CD4-positive, alpha-beta T cell treated with Interleukin-21 for 1 hour (primary cell): ENCODE data around the gene FBXO27.
A peak's percentile ranks its signal among the peaks of the same experiment; 100 is the strongest.

Experiments
- DNase-seq: peaks from one replicate; pipeline ENCODE4 v3.0.0-alpha.2; 2020

The FBXO27 gene

GRCh38 chr19:39032063-39032918, at the start of gene FBXO27:
Gene FBXO27 (minus strand): TSS chr19:39032549. CDS start chr19:39032227, 322 bp downstream.
- DNase-seq, result no peak

GRCh38 chr19:39080431-39080830, 48.1 kb upstream of the FBXO27 start:
- no peak for DNase-seq

- no peak for DNase-seq
These were observed 46.3 kb upstream of the FBXO27 start for GRCh38 chr19:39078436-39079200.

GRCh38 chr19:39077323-39077722, 45.0 kb upstream of the FBXO27 start:
- no peak for DNase-seq

GRCh38 chr19:39074942-39075341, 42.6 kb upstream of the FBXO27 start:
- DNase-seq, result no peak

- DNase-seq, result no peak
These were observed 41.9 kb upstream of the FBXO27 start for GRCh38 chr19:39074205-39074692.

- DNase-seq, result no peak
These were observed 38.5 kb upstream of the FBXO27 start for GRCh38 chr19:39070888-39071287.

GRCh38 chr19:39068259-39068658, 35.9 kb upstream of the FBXO27 start:
- DNase-seq, result peak; percentile 11

GRCh38 chr19:39067104-39067503, 34.8 kb upstream of the FBXO27 start:
- DNase-seq, result no peak

GRCh38 chr19:39065928-39066327, 33.6 kb upstream of the FBXO27 start:
- no peak for DNase-seq

- DNase-seq, result no peak
These were observed 32.1 kb upstream of the FBXO27 start for GRCh38 chr19:39064405-39064804.

- no peak for DNase-seq
These were observed 27.8 kb upstream of the FBXO27 start for GRCh38 chr19:39060171-39060570.

GRCh38 chr19:39059302-39059701, 27.0 kb upstream of the FBXO27 start:
- DNase-seq, result no peak

- no peak for DNase-seq
These were observed 25.3 kb upstream of the FBXO27 start for GRCh38 chr19:39057615-39058014.

GRCh38 chr19:39054091-39054470, 21.7 kb upstream of the FBXO27 start:
- no peak for DNase-seq

- no peak for DNase-seq
These were observed 21.1 kb upstream of the FBXO27 start for GRCh38 chr19:39053276-39054090.

- DNase-seq, result no peak
These were observed 20.5 kb upstream of the FBXO27 start for GRCh38 chr19:39052846-39053245.

GRCh38 chr19:39052243-39052746, 19.9 kb upstream of the FBXO27 start:
- peak; percentile 68 for DNase-seq

- no peak for DNase-seq
These were observed 14.7 kb upstream of the FBXO27 start for GRCh38 chr19:39047073-39047472.

- DNase-seq, result no peak
These were observed 13.9 kb upstream of the FBXO27 start for GRCh38 chr19:39046037-39046821.

- no peak for DNase-seq
These were observed 13.2 kb upstream of the FBXO27 start for GRCh38 chr19:39045506-39045905.

- no peak for DNase-seq
These were observed 5.7 kb upstream of the FBXO27 start for GRCh38 chr19:39038098-39038497.
